Activated T-cell treated with anti-CD3 and anti-CD28 coated beads, Interleukin-2, amount 50 U/mL, for 1 hour (primary cell): ENCODE data around the gene ASB18.
"Not testable (repeated sequence)": the region's sequence is repeated elsewhere in the genome, so short reads cannot be mapped to it uniquely, and the experiment has no call there.

Experiments used
- DNase-seq: peaks from one replicate; pipeline ENCODE4 v3.0.0-alpha.2; 2020

Gene ASB18

GRCh38 chr2:236264256-236264655 lies at the start of gene ASB18:
TSS of gene ASB18 (minus strand) at chr2:236264406. CDS start at chr2:236264345, 61 bp downstream.
- no peak for DNase-seq

- no peak for DNase-seq
These were observed 47.1 kb upstream of the ASB18 start for GRCh38 chr2:236311286-236311685.

GRCh38 chr2:236309669-236310029 lies 45.4 kb upstream of the ASB18 start:
- DNase-seq: no peak

GRCh38 chr2:236308855-236309668 lies 44.9 kb upstream of the ASB18 start:
- DNase-seq: no peak

- DNase-seq: no peak
These were observed 43.4 kb upstream of the ASB18 start for GRCh38 chr2:236307641-236308040.

- DNase-seq: no peak
These were observed 42.8 kb upstream of the ASB18 start for GRCh38 chr2:236306825-236307540.

GRCh38 chr2:236305964-236306605 lies 41.9 kb upstream of the ASB18 start:
- DNase-seq: no peak

GRCh38 chr2:236305531-236305930 lies 41.3 kb upstream of the ASB18 start:
- no peak for DNase-seq

GRCh38 chr2:236303935-236304334 lies 39.7 kb upstream of the ASB18 start:
- DNase-seq: no peak

GRCh38 chr2:236302555-236302954 lies 38.3 kb upstream of the ASB18 start:
- no peak for DNase-seq

- DNase-seq: no peak
These were observed 34.8 kb upstream of the ASB18 start for GRCh38 chr2:236298924-236299475.

GRCh38 chr2:236295481-236295880 lies 31.3 kb upstream of the ASB18 start:
- no peak for DNase-seq

- DNase-seq: no peak
These were observed 30.4 kb upstream of the ASB18 start for GRCh38 chr2:236294647-236295046.

GRCh38 chr2:236293241-236293810 lies 29.1 kb upstream of the ASB18 start:
- DNase-seq: no peak

- DNase-seq: no peak
These were observed 27.7 kb upstream of the ASB18 start for GRCh38 chr2:236291911-236292310.

- DNase-seq: no peak
These were observed 27.3 kb upstream of the ASB18 start for GRCh38 chr2:236291476-236291875.

- no peak for DNase-seq
These were observed 26.7 kb upstream of the ASB18 start for GRCh38 chr2:236290742-236291425.

GRCh38 chr2:236289766-236290462 lies 25.7 kb upstream of the ASB18 start:
- DNase-seq: no peak

GRCh38 chr2:236288373-236288772 lies 24.2 kb upstream of the ASB18 start:
- DNase-seq: not testable (repeated sequence)

GRCh38 chr2:236287656-236288055 lies 23.4 kb upstream of the ASB18 start:
- DNase-seq: no peak

- no peak for DNase-seq
These were observed 22.8 kb upstream of the ASB18 start for GRCh38 chr2:236286873-236287545.
